ENCODE measurements around the gene IMMP2L. TPM values are rescaled to one million over a fixed set of nuclear protein-coding genes. Genes with fewer than 3 reads are reported as not detected.

The IMMP2L gene
- total RNA-seq, 2 donors from 2014 or later = 7.3 to 7.7 TPM

DNA sequence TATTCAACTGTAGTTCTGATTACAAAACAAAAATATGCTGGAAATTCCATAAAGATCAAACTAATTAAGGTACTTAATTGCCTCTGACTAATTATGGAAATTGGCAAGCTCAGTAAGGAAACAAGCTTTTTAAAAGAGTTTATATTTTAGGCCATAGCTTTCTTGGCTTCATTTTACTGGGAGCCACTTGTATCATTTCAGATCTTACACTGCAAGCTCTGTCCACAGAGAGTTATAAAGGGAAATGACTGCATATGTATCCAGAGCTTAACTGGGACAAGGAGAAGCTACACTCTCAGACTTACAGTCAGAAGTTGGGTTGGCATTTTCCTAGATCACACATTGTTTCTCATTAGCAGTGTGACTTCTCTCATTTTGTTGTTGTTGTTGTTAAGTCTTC is 379.0 kb downstream of the IMMP2L start:
- H3K4me3 ChIP-seq = no peak overlapping the region
- TF ChIP-seq, protein P1, sequence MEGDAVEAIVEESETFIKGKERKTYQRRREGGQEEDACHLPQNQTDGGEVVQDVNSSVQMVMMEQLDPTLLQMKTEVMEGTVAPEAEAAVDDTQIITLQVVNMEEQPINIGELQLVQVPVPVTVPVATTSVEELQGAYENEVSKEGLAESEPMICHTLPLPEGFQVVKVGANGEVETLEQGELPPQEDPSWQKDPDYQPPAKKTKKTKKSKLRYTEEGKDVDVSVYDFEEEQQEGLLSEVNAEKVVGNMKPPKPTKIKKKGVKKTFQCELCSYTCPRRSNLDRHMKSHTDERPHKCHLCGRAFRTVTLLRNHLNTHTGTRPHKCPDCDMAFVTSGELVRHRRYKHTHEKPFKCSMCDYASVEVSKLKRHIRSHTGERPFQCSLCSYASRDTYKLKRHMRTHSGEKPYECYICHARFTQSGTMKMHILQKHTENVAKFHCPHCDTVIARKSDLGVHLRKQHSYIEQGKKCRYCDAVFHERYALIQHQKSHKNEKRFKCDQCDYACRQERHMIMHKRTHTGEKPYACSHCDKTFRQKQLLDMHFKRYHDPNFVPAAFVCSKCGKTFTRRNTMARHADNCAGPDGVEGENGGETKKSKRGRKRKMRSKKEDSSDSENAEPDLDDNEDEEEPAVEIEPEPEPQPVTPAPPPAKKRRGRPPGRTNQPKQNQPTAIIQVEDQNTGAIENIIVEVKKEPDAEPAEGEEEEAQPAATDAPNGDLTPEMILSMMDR (IDR thresholded peaks at IDR 0.05) = no peak
- DNase-seq (ENCODE audit: low spot score) = no peak
- H3K27ac ChIP-seq = no peak overlapping the region
- H3K4me1 ChIP-seq = no peaks in the 10 kb centered on the region
- no peaks in the 10 kb centered on the region for H3K9me3 ChIP-seq
- no peaks in the 10 kb centered on the region for H3K36me3 ChIP-seq
- H3K27me3 ChIP-seq = no peaks in the 10 kb centered on the region

DNA sequence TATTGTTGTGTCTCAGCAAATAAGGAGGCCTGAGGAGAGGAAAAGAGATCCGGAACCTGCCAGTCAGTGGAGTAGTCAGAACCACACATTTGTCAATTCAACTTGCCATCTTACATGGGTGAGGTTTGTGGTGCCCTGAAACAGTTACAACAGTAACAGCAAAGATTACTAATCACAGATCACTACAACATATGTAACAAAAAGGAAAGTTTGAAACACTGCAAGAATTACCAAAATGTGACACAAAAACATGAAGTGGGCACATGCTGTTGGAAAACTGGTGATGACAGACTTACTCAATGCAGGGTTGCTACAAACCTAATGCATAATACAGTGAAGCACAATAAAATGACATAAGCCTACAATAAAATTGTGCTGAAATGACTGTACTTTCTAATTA is 382.0 kb downstream of the IMMP2L start:
- no peaks in the 10 kb centered on the region for H3K9me3 ChIP-seq
- H3K27ac ChIP-seq = no peak overlapping the region
- H3K36me3 ChIP-seq = no peaks in the 10 kb centered on the region
- no peak for DNase-seq (ENCODE audit: low spot score)
- TF ChIP-seq, protein P1 (IDR thresholded peaks at IDR 0.05) = no peak
- H3K4me3 ChIP-seq = no peak overlapping the region
- H3K27me3 ChIP-seq = no peaks in the 10 kb centered on the region
- H3K4me1 ChIP-seq = no peaks in the 10 kb centered on the region

DNA sequence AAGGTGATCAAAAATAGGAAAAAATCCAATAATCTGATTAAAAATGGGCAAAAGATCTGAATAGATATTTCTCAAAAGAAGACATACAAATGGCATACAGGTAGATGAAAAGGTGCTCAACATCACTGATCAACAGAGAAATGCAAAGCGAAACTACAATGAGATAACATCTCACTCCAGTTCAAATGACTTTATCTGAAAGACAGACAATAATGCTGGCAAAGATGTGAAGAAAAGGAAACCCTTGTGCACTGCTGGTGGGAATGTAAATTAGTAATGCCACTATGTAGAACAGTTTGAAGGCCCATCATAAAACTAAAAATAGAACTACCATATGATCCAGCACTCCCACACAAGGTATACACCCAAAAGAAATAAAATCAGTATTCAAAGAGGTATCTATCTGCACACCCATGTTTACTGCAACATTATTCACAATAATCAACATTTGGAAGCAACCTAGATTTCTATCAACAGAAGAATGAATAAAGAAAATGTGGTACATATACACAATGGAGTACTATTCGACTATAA is 386.3 kb downstream of the IMMP2L start:
- Histone ChIP-seq H3K27me3 (no peaks in the 10 kb centered on the region), H3K4me3 (no peak overlapping the region), H3K9me3 (no peaks in the 10 kb centered on the region), H3K4me1 (no peaks in the 10 kb centered on the region), H3K36me3 (no peaks in the 10 kb centered on the region), H3K27ac (no peak overlapping the region)
- DNase-seq (ENCODE audit: low spot score) = no peak
- TF ChIP-seq, protein P1 (IDR thresholded peaks at IDR 0.05) = no peak

DNA sequence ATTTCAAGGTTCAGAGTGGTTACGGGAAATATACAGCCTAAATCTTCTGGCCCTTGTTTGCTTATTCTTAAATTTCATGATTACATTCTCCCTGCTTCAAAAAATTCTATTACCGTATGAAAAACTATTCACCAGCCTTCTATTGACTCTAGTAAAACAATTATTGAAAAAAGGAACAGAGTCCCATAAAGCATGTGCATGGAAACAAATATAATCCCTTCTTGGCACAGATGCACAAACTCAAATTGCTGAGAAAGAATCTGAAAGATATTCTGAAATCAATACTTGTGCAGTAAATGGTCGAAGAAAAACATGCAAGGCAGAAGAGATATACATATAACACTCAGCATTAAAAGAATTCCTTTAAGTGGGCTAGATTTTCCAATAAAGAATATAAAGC is 387.8 kb downstream of the IMMP2L start:
- Histone ChIP-seq H3K27me3 (no peaks in the 10 kb centered on the region), H3K36me3 (no peaks in the 10 kb centered on the region), H3K4me1 (no peaks in the 10 kb centered on the region), H3K4me3 (no peak overlapping the region), H3K9me3 (no peaks in the 10 kb centered on the region), H3K27ac (no peak overlapping the region)
- no peak for DNase-seq (ENCODE audit: low spot score)
- TF ChIP-seq, protein P1 (IDR thresholded peaks at IDR 0.05) = no peak

DNA sequence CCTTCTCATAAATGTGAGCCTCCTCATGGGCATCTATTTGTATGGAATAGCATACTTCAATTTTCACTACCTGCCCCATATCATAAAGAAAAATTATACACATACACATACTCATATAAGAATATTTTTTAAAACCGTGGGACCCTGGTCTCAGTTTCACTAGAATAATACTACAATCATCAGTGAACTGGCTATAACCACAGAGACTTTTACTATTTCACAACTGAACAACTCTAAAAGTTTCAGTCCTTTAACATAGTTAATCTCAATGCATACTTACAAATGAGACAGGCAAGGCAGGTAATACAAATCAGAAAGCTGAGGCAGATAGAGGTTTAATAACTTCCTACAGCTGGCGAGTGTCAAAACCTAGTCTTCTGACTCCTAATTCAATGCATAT is 388.3 kb downstream of the IMMP2L start:
- Histone ChIP-seq H3K36me3 (no peaks in the 10 kb centered on the region), H3K4me1 (no peaks in the 10 kb centered on the region), H3K4me3 (no peak overlapping the region), H3K27ac (no peak overlapping the region), H3K9me3 (no peaks in the 10 kb centered on the region), H3K27me3 (no peaks in the 10 kb centered on the region)
- DNase-seq (ENCODE audit: low spot score) = no peak
- TF ChIP-seq, protein P1 (IDR thresholded peaks at IDR 0.05) = no peak

DNA sequence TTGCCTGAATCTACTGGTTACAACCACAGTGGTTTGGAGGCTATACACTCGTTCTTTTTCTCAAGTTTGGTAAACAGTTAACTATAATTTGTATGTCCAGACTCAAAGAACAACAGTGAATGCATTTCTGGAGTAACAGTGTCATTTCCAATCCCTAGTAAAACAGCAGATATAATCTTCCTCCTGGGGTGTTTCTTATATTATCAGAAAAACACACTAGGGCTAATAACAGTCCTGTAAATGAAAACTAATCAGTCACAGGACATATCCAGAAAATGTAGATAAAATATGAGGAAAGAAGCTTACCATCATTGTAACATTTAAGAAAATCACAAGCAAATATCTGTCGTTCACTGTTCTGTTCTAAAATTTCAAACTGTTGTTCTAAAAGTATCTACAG is 388.8 kb downstream of the IMMP2L start:
- no peaks in the 10 kb centered on the region for H3K27me3 ChIP-seq
- H3K4me3 ChIP-seq = no peak overlapping the region
- TF ChIP-seq, protein P1 (IDR thresholded peaks at IDR 0.05) = no peak
- DNase-seq (ENCODE audit: low spot score) = no peak
- H3K36me3 ChIP-seq = no peaks in the 10 kb centered on the region
- no peak overlapping the region for H3K27ac ChIP-seq
- H3K9me3 ChIP-seq = no peaks in the 10 kb centered on the region
- no peaks in the 10 kb centered on the region for H3K4me1 ChIP-seq

Measured in right atrium auricular region (tissue), 2 donors.